ENCODE measurements around the gene CHD5.

CHD5 gene

GRCh38 chr1:6172549-6172948 is 7.6 kb downstream of the CHD5 start:
- DNase-seq (ENCODE audit: low spot score), result no peak

GRCh38 chr1:6171548-6172124 is 8.5 kb downstream of the CHD5 start:
- DNase-seq (ENCODE audit: low spot score), result no peak

- no peak for DNase-seq (ENCODE audit: low spot score)
Measured at GRCh38 chr1:6170742-6171201, 9.3 kb downstream of the CHD5 start.

GRCh38 chr1:6170116-6170741 is 9.9 kb downstream of the CHD5 start:
- no peak for DNase-seq (ENCODE audit: low spot score)

- DNase-seq (ENCODE audit: low spot score), result no peak
Measured at GRCh38 chr1:6168947-6169586, 11.1 kb downstream of the CHD5 start.

- no peak for DNase-seq (ENCODE audit: low spot score)
Measured at GRCh38 chr1:6167391-6168303, 12.5 kb downstream of the CHD5 start.

GRCh38 chr1:6166655-6167390 is 13.3 kb downstream of the CHD5 start:
- no peak for DNase-seq (ENCODE audit: low spot score)

GRCh38 chr1:6166221-6166620 is 13.9 kb downstream of the CHD5 start:
- DNase-seq (ENCODE audit: low spot score), result no peak

GRCh38 chr1:6165441-6165985 is 14.6 kb downstream of the CHD5 start:
- DNase-seq (ENCODE audit: low spot score), result no peak

GRCh38 chr1:6165027-6165426 is 15.1 kb downstream of the CHD5 start:
- no peak for DNase-seq (ENCODE audit: low spot score)

- DNase-seq (ENCODE audit: low spot score), result peak; percentile 50
Measured at GRCh38 chr1:6163973-6164617, 16.0 kb downstream of the CHD5 start.

- DNase-seq (ENCODE audit: low spot score), result no peak
Measured at GRCh38 chr1:6163191-6163972, 16.7 kb downstream of the CHD5 start.

GRCh38 chr1:6162773-6163172 is 17.3 kb downstream of the CHD5 start:
- no peak for DNase-seq (ENCODE audit: low spot score)

- DNase-seq (ENCODE audit: low spot score), result no peak
Measured at GRCh38 chr1:6162341-6162740, 17.8 kb downstream of the CHD5 start.

GRCh38 chr1:6158181-6158580 is 21.9 kb downstream of the CHD5 start:
- DNase-seq (ENCODE audit: low spot score), result no peak

- peak; percentile 80 for DNase-seq (ENCODE audit: low spot score)
Measured at GRCh38 chr1:6157528-6158174, 22.5 kb downstream of the CHD5 start.

GRCh38 chr1:6157132-6157527 is 23.0 kb downstream of the CHD5 start:
- DNase-seq (ENCODE audit: low spot score), result no peak

- DNase-seq (ENCODE audit: low spot score), result no peak
Measured at GRCh38 chr1:6154525-6155319, 25.4 kb downstream of the CHD5 start.

GRCh38 chr1:6152882-6153281 is 27.2 kb downstream of the CHD5 start:
- DNase-seq (ENCODE audit: low spot score), result no peak
